ENCODE measurements around the gene IGSF9.
A peak's percentile ranks its signal among the peaks of the same experiment; 100 is the strongest.

IGSF9 gene

GRCh38 chr1:159947942-159948341 lies 2.5 kb upstream of the IGSF9 start:
- Histone ChIP-seq H3K27me3 (ENCODE audit: control insufficient read depth in 5 of 5, insufficient read depth in 4 of 5, low read length in 5 of 5) (peaks cover 12 to 43% (median 28%) of the 10 kb centered on the region in 5 donors), H3K9me3 (ENCODE audit: control insufficient read depth in 5 of 5, low read length in 5 of 5) (no peaks in the 10 kb centered on the region), H3K27ac (ENCODE audit: low read depth, low read length) (no peak overlapping the region), H3K36me3 (ENCODE audit: control insufficient read depth in 5 of 5, insufficient read depth in 5 of 5, low read length in 5 of 5) (no peaks in the 10 kb centered on the region), H3K9ac (ENCODE audit: low read length in 5 of 5) (no peak overlapping the region), H3K4me1 (ENCODE audit: control insufficient read depth in 5 of 5, insufficient read depth in 5 of 5, low read length in 5 of 5) (peaks cover 0 to 16% (median 13%) of the 10 kb centered on the region in 5 donors), H3K4me3 (ENCODE audit: low read depth in 1 of 5, low read length in 5 of 5) (no peak overlapping the region)

- peaks cover 0 to 16% (median 13%) of the 10 kb centered on the region in 5 donors for H3K4me1 ChIP-seq (ENCODE audit: control insufficient read depth in 5 of 5, insufficient read depth in 5 of 5, low read length in 5 of 5)
- H3K27me3 ChIP-seq (ENCODE audit: control insufficient read depth in 5 of 5, insufficient read depth in 4 of 5, low read length in 5 of 5) = peaks cover 12 to 53% (median 29%) of the 10 kb centered on the region in 5 donors
- H3K4me3 ChIP-seq (ENCODE audit: low read depth in 1 of 5, low read length in 5 of 5) = peak overlapping the region in 3 of 5 donors; percentile 43 to 55 (median 55)
- H3K9me3 ChIP-seq (ENCODE audit: control insufficient read depth in 5 of 5, low read length in 5 of 5) = no peaks in the 10 kb centered on the region
- no peak overlapping the region for H3K27ac ChIP-seq (ENCODE audit: low read depth, low read length)
- H3K36me3 ChIP-seq (ENCODE audit: control insufficient read depth in 5 of 5, insufficient read depth in 5 of 5, low read length in 5 of 5) = no peaks in the 10 kb centered on the region
- H3K9ac ChIP-seq (ENCODE audit: low read length in 5 of 5) = no peak overlapping the region
Measured at GRCh38 chr1:159946242-159947187, 1.1 kb upstream of the IGSF9 start.

GRCh38 chr1:159944623-159945455 lies 574 bp downstream of the IGSF9 start:
- H3K4me1 ChIP-seq (ENCODE audit: control insufficient read depth in 5 of 5, insufficient read depth in 5 of 5, low read length in 5 of 5) = peaks cover 0 to 16% (median 13%) of the 10 kb centered on the region in 5 donors
- H3K4me3 ChIP-seq (ENCODE audit: low read depth in 1 of 5, low read length in 5 of 5) = peak overlapping the region in 4 of 5 donors; percentile 39 to 55 (median 49)
- peaks cover 12 to 57% (median 34%) of the 10 kb centered on the region in 5 donors for H3K27me3 ChIP-seq (ENCODE audit: control insufficient read depth in 5 of 5, insufficient read depth in 4 of 5, low read length in 5 of 5)
- H3K9me3 ChIP-seq (ENCODE audit: control insufficient read depth in 5 of 5, low read length in 5 of 5) = no peaks in the 10 kb centered on the region
- no peak overlapping the region for H3K27ac ChIP-seq (ENCODE audit: low read depth, low read length)
- H3K9ac ChIP-seq (ENCODE audit: low read length in 5 of 5) = no peak overlapping the region
- no peaks in the 10 kb centered on the region for H3K36me3 ChIP-seq (ENCODE audit: control insufficient read depth in 5 of 5, insufficient read depth in 5 of 5, low read length in 5 of 5)

- Histone ChIP-seq H3K4me3 (ENCODE audit: low read depth in 1 of 5, low read length in 5 of 5) (no peak overlapping the region), H3K9ac (ENCODE audit: low read length in 5 of 5) (no peak overlapping the region), H3K27me3 (ENCODE audit: control insufficient read depth in 5 of 5, insufficient read depth in 4 of 5, low read length in 5 of 5) (peaks cover 12 to 57% (median 34%) of the 10 kb centered on the region in 5 donors), H3K27ac (ENCODE audit: low read depth, low read length) (no peak overlapping the region), H3K4me1 (ENCODE audit: control insufficient read depth in 5 of 5, insufficient read depth in 5 of 5, low read length in 5 of 5) (peaks cover 0 to 16% (median 13%) of the 10 kb centered on the region in 5 donors), H3K9me3 (ENCODE audit: control insufficient read depth in 5 of 5, low read length in 5 of 5) (no peaks in the 10 kb centered on the region), H3K36me3 (ENCODE audit: control insufficient read depth in 5 of 5, insufficient read depth in 5 of 5, low read length in 5 of 5) (no peaks in the 10 kb centered on the region)
Measured at GRCh38 chr1:159943908-159944622, 1.3 kb downstream of the IGSF9 start.

- no peak overlapping the region for H3K9ac ChIP-seq (ENCODE audit: low read length in 5 of 5)
- no peaks in the 10 kb centered on the region for H3K9me3 ChIP-seq (ENCODE audit: control insufficient read depth in 5 of 5, low read length in 5 of 5)
- H3K4me1 ChIP-seq (ENCODE audit: control insufficient read depth in 5 of 5, insufficient read depth in 5 of 5, low read length in 5 of 5) = peaks cover 0 to 16% (median 13%) of the 10 kb centered on the region in 5 donors
- no peak overlapping the region for H3K4me3 ChIP-seq (ENCODE audit: low read depth in 1 of 5, low read length in 5 of 5)
- H3K27ac ChIP-seq (ENCODE audit: low read depth, low read length) = no peak overlapping the region
- peaks cover 12 to 57% (median 34%) of the 10 kb centered on the region in 5 donors for H3K27me3 ChIP-seq (ENCODE audit: control insufficient read depth in 5 of 5, insufficient read depth in 4 of 5, low read length in 5 of 5)
- no peaks in the 10 kb centered on the region for H3K36me3 ChIP-seq (ENCODE audit: control insufficient read depth in 5 of 5, insufficient read depth in 5 of 5, low read length in 5 of 5)
Measured at GRCh38 chr1:159943278-159943640, 2.2 kb downstream of the IGSF9 start.

GRCh38 chr1:159942632-159943277 lies 2.7 kb downstream of the IGSF9 start:
- Histone ChIP-seq H3K9ac (ENCODE audit: low read length in 5 of 5) (no peak overlapping the region), H3K27me3 (ENCODE audit: control insufficient read depth in 5 of 5, insufficient read depth in 4 of 5, low read length in 5 of 5) (peaks cover 12 to 57% (median 34%) of the 10 kb centered on the region in 5 donors), H3K9me3 (ENCODE audit: control insufficient read depth in 5 of 5, low read length in 5 of 5) (no peaks in the 10 kb centered on the region), H3K4me1 (ENCODE audit: control insufficient read depth in 5 of 5, insufficient read depth in 5 of 5, low read length in 5 of 5) (peaks cover 0 to 19% (median 13%) of the 10 kb centered on the region in 5 donors), H3K36me3 (ENCODE audit: control insufficient read depth in 5 of 5, insufficient read depth in 5 of 5, low read length in 5 of 5) (no peaks in the 10 kb centered on the region), H3K27ac (ENCODE audit: low read depth, low read length) (no peak overlapping the region), H3K4me3 (ENCODE audit: low read depth in 1 of 5, low read length in 5 of 5) (no peak overlapping the region)

- H3K9ac ChIP-seq (ENCODE audit: low read length in 5 of 5) = no peak overlapping the region
- H3K27ac ChIP-seq (ENCODE audit: low read depth, low read length) = no peak overlapping the region
- H3K4me1 ChIP-seq (ENCODE audit: control insufficient read depth in 5 of 5, insufficient read depth in 5 of 5, low read length in 5 of 5) = peaks cover 0 to 28% (median 16%) of the 10 kb centered on the region in 5 donors
- peaks cover 12 to 57% (median 34%) of the 10 kb centered on the region in 5 donors for H3K27me3 ChIP-seq (ENCODE audit: control insufficient read depth in 5 of 5, insufficient read depth in 4 of 5, low read length in 5 of 5)
- H3K4me3 ChIP-seq (ENCODE audit: low read depth in 1 of 5, low read length in 5 of 5) = no peak overlapping the region
- no peaks in the 10 kb centered on the region for H3K9me3 ChIP-seq (ENCODE audit: control insufficient read depth in 5 of 5, low read length in 5 of 5)
- no peaks in the 10 kb centered on the region for H3K36me3 ChIP-seq (ENCODE audit: control insufficient read depth in 5 of 5, insufficient read depth in 5 of 5, low read length in 5 of 5)
Measured at GRCh38 chr1:159941591-159942560, 3.5 kb downstream of the IGSF9 start.

GRCh38 chr1:159941141-159941540 lies 4.3 kb downstream of the IGSF9 start:
- Histone ChIP-seq H3K4me1 (ENCODE audit: control insufficient read depth in 5 of 5, insufficient read depth in 5 of 5, low read length in 5 of 5) (peaks cover 0 to 34% (median 22%) of the 10 kb centered on the region in 5 donors), H3K4me3 (ENCODE audit: low read depth in 1 of 5, low read length in 5 of 5) (no peak overlapping the region), H3K9ac (ENCODE audit: low read length in 5 of 5) (no peak overlapping the region), H3K27ac (ENCODE audit: low read depth, low read length) (no peak overlapping the region), H3K9me3 (ENCODE audit: control insufficient read depth in 5 of 5, low read length in 5 of 5) (no peaks in the 10 kb centered on the region), H3K36me3 (ENCODE audit: control insufficient read depth in 5 of 5, insufficient read depth in 5 of 5, low read length in 5 of 5) (no peaks in the 10 kb centered on the region), H3K27me3 (ENCODE audit: control insufficient read depth in 5 of 5, insufficient read depth in 4 of 5, low read length in 5 of 5) (peaks cover 12 to 50% (median 34%) of the 10 kb centered on the region in 5 donors)

All from subcutaneous abdominal adipose tissue (tissue), 5 donors.